Measurements from ENCODE around the gene TPSD1. TPM values are rescaled to one million over a fixed set of nuclear protein-coding genes. Genes with fewer than 3 reads are reported as not detected.

TPSD1 gene
- total and polyA plus RNA-seq, 9 of the 15 experiments (the other 6 are each of a cell fraction or from before 2014, with no cell fraction given) = not detected

DNA sequence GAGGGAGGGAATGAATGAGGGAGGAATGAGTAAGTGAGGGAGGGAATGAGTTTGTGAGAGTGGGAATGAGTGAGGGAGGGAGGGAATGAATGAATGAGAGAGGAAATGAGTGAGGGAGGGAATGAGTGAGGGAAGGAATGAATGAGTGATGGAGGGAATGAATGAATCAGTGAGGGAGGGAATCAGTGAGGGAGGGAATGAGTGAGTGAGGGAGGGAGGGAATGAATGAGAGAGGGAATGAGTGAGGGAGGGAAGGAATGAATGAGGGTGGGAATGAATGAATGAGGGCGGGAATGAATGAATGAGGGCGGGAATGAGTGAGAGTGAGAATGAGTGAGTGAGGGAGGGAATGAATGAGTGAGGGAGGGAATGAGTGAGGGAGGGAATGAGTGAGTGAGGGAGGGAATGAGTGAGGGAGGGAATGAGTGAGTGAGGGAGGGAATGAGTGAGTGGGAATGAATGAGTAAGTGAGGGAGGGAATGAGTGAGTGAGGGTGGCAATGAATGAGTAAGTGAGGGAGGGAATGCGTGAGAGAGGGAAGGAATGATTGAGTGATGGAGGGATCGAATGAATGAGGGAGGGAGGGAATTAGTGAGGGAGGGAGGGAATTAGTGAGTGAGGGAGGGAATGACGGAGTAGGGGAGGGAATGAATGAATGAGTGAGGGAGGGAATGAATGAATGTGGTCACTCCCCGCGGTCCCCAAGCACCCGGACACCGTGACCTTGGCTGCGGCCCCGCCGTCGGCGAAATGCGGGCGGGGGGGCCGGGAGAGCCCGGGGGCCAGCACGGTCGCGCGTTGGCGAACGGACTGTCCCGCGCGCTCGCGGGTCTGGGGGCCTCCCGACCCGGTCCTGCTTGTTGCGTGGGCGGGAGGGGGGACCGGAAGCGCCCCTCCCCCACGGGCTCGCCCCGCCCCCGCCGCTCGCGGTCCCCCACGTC is 52.4 kb downstream of the TPSD1 start (continued):
- TF ChIP-seq HNRNPLL (IDR thresholded peaks at IDR 0.05; ENCODE audit: low read depth, low read length, poor library complexity, severe bottlenecking) (no peak), GABPB1 (CRISPR knock-in tag; IDR thresholded peaks at IDR 0.05) (peak; percentile 17; the same call in 1 of the 2 replicates), CBFB (CRISPR knock-in tag; IDR thresholded peaks at IDR 0.05) (no peak), RFX5 (IDR thresholded peaks at IDR 0.05; ENCODE audit: low read depth, low read length) (no peak), SAFB (IDR thresholded peaks at IDR 0.05; ENCODE audit: borderline replicate concordance, low read depth, low read length) (peak; percentile 99), IFI16 (CRISPR knock-in tag; IDR thresholded peaks at IDR 0.05) (no peak), TBL1XR1 (IDR thresholded peaks at IDR 0.05; ENCODE audit: low read length in 2 of 2) (no peak), ZNF263 (CRISPR knock-in tag; IDR thresholded peaks at IDR 0.05; ENCODE audit: borderline replicate concordance) (0 out of 2 replicates have a peak, but pooled peaks have one; percentile 6), ZNF311 (CRISPR knock-in tag; IDR thresholded peaks at IDR 0.05) (no peak), ZNF165 (CRISPR knock-in tag; IDR thresholded peaks at IDR 0.05; ENCODE audit: borderline replicate concordance) (no peak), LCOR (CRISPR knock-in tag; IDR thresholded peaks at IDR 0.05) (no peak), MYC (IDR thresholded peaks at IDR 0.05; ENCODE audit: low read depth, low read length) (peak; percentile 27; the same call in 1 of the 2 replicates), MYC (CRISPR knock-in tag; IDR thresholded peaks at IDR 0.05; ENCODE audit: borderline replicate concordance, low read depth) (no peak), TRIM28 (IDR thresholded peaks at IDR 0.05) (no peak), CC2D1A (IDR thresholded peaks at IDR 0.05) (peak; percentile 43; the same call in 1 of the 2 replicates), TAF7 (tag; IDR thresholded peaks at IDR 0.05) (no peak)
- TF ChIP-seq, protein P1, sequence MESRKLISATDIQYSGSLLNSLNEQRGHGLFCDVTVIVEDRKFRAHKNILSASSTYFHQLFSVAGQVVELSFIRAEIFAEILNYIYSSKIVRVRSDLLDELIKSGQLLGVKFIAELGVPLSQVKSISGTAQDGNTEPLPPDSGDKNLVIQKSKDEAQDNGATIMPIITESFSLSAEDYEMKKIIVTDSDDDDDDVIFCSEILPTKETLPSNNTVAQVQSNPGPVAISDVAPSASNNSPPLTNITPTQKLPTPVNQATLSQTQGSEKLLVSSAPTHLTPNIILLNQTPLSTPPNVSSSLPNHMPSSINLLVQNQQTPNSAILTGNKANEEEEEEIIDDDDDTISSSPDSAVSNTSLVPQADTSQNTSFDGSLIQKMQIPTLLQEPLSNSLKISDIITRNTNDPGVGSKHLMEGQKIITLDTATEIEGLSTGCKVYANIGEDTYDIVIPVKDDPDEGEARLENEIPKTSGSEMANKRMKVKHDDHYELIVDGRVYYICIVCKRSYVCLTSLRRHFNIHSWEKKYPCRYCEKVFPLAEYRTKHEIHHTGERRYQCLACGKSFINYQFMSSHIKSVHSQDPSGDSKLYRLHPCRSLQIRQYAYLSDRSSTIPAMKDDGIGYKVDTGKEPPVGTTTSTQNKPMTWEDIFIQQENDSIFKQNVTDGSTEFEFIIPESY (CRISPR knock-in tag; IDR thresholded peaks at IDR 0.05) = no peak
- TF ChIP-seq, protein P2, sequence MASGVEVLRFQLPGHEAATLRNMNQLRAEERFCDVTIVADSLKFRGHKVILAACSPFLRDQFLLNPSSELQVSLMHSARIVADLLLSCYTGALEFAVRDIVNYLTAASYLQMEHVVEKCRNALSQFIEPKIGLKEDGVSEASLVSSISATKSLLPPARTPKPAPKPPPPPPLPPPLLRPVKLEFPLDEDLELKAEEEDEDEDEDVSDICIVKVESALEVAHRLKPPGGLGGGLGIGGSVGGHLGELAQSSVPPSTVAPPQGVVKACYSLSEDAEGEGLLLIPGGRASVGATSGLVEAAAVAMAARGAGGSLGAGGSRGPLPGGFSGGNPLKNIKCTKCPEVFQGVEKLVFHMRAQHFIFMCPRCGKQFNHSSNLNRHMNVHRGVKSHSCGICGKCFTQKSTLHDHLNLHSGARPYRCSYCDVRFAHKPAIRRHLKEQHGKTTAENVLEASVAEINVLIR (CRISPR knock-in tag; IDR thresholded peaks at IDR 0.05) = no peak
- TF ChIP-seq, protein P3, sequence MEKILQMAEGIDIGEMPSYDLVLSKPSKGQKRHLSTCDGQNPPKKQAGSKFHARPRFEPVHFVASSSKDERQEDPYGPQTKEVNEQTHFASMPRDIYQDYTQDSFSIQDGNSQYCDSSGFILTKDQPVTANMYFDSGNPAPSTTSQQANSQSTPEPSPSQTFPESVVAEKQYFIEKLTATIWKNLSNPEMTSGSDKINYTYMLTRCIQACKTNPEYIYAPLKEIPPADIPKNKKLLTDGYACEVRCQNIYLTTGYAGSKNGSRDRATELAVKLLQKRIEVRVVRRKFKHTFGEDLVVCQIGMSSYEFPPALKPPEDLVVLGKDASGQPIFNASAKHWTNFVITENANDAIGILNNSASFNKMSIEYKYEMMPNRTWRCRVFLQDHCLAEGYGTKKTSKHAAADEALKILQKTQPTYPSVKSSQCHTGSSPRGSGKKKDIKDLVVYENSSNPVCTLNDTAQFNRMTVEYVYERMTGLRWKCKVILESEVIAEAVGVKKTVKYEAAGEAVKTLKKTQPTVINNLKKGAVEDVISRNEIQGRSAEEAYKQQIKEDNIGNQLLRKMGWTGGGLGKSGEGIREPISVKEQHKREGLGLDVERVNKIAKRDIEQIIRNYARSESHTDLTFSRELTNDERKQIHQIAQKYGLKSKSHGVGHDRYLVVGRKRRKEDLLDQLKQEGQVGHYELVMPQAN (IDR thresholded peaks at IDR 0.05; ENCODE audit: borderline replicate concordance) = peak; percentile 64; the same call in 1 of the 2 replicates
